ENCODE measurements around the gene EFCAB6. TPM values are rescaled to one million over a fixed set of nuclear protein-coding genes. Genes with fewer than 3 reads are reported as not detected.

The EFCAB6 gene
- total RNA-seq, 1 donor from 2014 or later: not detected

DNA sequence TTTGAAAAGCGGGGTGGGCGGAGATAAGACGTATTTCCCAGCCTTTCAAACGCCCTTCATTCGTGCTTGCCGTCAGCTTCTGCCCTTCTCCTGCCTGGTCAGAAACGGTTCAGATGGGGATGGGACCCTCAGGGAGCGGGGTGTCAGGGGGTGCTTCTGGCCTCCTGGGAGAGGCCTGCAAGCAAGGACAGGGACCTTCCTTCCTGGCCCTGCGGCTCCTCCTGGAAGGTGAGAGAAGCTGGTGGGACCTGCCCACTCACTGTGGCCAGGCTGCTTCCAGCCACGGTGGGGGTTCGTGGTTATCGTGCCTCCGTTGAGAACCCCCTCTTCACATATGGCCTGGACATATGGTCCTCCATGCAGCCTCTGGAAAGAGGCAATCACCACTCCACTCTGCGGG, 295.7 kb downstream of the EFCAB6 start:
- Mint-ChIP-seq H3K9me3 (no peaks in the 10 kb centered on the region), H3K27me3 (no peaks in the 10 kb centered on the region), H3K27ac (no peak overlapping the region), H3K4me1 (no peaks in the 10 kb centered on the region), H3K36me3 (ENCODE audit: low read depth) (no peaks in the 10 kb centered on the region), H3K4me3 (no peak overlapping the region)
- ChIA-PET CTCF (no interaction called here), POLR2A (no interaction called here)
- no peak for ATAC-seq (ENCODE audit: low read depth)
- TF ChIP-seq, protein P1, sequence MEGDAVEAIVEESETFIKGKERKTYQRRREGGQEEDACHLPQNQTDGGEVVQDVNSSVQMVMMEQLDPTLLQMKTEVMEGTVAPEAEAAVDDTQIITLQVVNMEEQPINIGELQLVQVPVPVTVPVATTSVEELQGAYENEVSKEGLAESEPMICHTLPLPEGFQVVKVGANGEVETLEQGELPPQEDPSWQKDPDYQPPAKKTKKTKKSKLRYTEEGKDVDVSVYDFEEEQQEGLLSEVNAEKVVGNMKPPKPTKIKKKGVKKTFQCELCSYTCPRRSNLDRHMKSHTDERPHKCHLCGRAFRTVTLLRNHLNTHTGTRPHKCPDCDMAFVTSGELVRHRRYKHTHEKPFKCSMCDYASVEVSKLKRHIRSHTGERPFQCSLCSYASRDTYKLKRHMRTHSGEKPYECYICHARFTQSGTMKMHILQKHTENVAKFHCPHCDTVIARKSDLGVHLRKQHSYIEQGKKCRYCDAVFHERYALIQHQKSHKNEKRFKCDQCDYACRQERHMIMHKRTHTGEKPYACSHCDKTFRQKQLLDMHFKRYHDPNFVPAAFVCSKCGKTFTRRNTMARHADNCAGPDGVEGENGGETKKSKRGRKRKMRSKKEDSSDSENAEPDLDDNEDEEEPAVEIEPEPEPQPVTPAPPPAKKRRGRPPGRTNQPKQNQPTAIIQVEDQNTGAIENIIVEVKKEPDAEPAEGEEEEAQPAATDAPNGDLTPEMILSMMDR (IDR thresholded peaks at IDR 0.05): no peak
- intact Hi-C loops (cut with micrococcal nuclease): no loop called here
- DNase-seq: no peak

DNA sequence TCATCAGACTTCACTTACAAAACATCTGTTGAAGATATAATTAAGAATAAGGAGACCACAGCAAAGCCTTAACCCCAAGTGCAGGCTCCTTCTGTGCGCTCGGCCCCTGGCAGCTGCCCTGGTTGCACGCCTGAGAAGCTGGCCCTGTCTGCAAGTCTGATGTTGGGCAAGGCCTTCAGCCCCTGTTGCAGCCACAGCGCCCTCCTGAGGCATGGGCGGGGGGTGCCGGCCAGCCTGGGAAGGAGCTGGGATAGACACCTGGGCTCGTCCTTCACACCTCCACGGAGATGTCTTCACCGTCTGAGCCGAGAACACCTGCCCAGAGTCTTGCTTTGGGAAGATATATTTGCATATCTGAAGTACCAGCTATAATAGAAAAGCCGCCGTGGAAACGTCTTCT, 296.2 kb downstream of the EFCAB6 start:
- ATAC-seq (ENCODE audit: low read depth) (no peak), DNase-seq (no peak)
- no peaks in the 10 kb centered on the region for H3K27me3 Mint-ChIP-seq
- no peak overlapping the region for H3K4me3 Mint-ChIP-seq
- POLR2A ChIA-PET: no interaction called here
- CTCF ChIA-PET: no interaction called here
- no peaks in the 10 kb centered on the region for H3K4me1 Mint-ChIP-seq
- no peak overlapping the region for H3K27ac Mint-ChIP-seq
- no peaks in the 10 kb centered on the region for H3K36me3 Mint-ChIP-seq (ENCODE audit: low read depth)
- TF ChIP-seq, protein P1 (IDR thresholded peaks at IDR 0.05): no peak
- intact Hi-C loops (cut with micrococcal nuclease): no loop called here
- H3K9me3 Mint-ChIP-seq: no peaks in the 10 kb centered on the region

DNA sequence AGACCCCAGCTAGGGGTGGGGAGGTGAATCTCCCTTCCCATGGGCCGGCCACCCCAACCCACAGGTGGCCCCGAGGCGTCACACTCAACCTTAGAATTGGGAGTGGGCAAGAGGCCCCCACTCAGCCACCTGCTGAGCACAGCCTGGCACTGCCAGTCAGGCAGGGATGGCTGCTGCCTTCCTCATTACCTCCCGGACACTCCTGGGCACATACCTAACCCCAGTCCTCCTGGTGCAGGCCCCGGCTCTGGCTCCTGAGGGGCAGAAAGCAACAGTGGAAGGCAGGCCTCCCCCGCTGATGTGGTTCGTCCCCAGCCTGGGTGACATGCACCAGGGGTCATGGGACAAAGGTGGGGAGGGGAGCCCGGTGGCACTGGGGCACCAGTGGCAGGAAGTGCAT, 296.7 kb downstream of the EFCAB6 start:
- intact Hi-C loops (cut with micrococcal nuclease): no loop called here
- TF ChIP-seq, protein P1 (IDR thresholded peaks at IDR 0.05): no peak
- no peak for ATAC-seq (ENCODE audit: low read depth)
- no peaks in the 10 kb centered on the region for H3K36me3 Mint-ChIP-seq (ENCODE audit: low read depth)
- H3K27me3 Mint-ChIP-seq: no peaks in the 10 kb centered on the region
- POLR2A ChIA-PET: no interaction called here
- no peak overlapping the region for H3K27ac Mint-ChIP-seq
- no peaks in the 10 kb centered on the region for H3K4me1 Mint-ChIP-seq
- DNase-seq: no peak
- no peaks in the 10 kb centered on the region for H3K9me3 Mint-ChIP-seq
- no peak overlapping the region for H3K4me3 Mint-ChIP-seq
- CTCF ChIA-PET: no interaction called here

DNA sequence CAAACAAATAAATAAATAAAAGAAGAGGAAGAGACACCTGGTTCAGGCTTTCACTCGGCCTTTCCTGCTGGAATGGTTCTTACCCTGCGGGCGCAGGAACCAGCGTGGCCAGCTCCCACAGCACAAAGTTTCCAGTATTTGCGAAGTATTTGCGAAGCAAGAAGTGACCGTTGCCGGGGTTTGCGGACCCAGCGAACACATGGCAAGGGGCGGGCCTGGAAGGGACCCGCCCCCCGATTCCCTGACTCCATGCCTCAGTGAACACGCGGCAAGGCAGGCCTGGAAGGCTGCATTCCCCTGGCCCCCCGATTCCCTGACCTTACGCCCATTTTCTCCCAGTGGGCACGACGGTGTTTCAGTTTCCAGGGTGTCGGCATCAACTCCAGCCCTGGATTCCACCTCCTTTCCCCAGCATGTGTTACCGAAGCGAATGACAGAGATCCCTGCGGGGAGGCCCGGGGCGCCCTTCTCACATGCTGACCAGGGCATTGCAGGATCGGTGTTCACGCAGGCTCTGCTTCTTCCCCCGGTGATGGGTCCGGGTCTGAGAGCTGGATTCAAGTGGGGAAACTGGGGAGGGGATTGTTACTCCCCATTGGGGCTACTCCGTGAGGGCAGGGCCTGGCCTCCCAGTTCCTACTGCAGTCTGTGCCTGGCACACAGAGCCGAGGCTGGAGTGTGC, 297.5 kb downstream of the EFCAB6 start:
- no peak for ATAC-seq (ENCODE audit: low read depth)
- H3K9me3 Mint-ChIP-seq: no peaks in the 10 kb centered on the region
- no peak overlapping the region for H3K27ac Mint-ChIP-seq
- DNase-seq: no peak
- ChIA-PET CTCF (no interaction called here), POLR2A (no interaction called here)
- intact Hi-C loops (cut with micrococcal nuclease): no loop called here
- H3K4me1 Mint-ChIP-seq: no peaks in the 10 kb centered on the region
- H3K4me3 Mint-ChIP-seq: no peak overlapping the region
- no peaks in the 10 kb centered on the region for H3K27me3 Mint-ChIP-seq
- TF ChIP-seq, protein P1 (IDR thresholded peaks at IDR 0.05): no peak
- H3K36me3 Mint-ChIP-seq (ENCODE audit: low read depth): no peaks in the 10 kb centered on the region

DNA sequence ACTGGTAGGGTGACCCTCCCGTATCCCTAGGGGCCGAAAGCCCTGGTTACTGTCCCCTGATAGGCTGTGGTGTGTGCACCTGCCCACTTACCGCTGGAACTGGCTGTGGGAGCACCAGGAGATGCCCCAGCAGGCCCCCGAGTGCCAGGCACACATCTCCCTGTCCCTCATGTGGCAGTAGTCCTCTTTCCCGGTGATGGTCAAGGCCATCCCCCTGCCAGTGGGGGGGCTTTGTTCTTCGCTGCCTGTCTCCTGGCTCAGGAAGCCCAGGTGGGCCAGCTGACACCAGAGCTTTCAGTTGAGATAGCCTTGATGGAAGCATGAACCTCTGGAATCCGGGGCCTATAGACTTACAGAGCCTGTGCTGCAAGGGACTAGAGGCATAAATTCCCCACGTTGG, 299.8 kb downstream of the EFCAB6 start:
- ATAC-seq (ENCODE audit: low read depth) (no peak), DNase-seq (no peak)
- ChIA-PET CTCF (no interaction called here), POLR2A (no interaction called here)
- Mint-ChIP-seq H3K4me3 (no peak overlapping the region), H3K27me3 (no peaks in the 10 kb centered on the region), H3K4me1 (no peaks in the 10 kb centered on the region), H3K9me3 (no peaks in the 10 kb centered on the region), H3K36me3 (ENCODE audit: low read depth) (no peaks in the 10 kb centered on the region), H3K27ac (no peak overlapping the region)
- TF ChIP-seq, protein P1 (IDR thresholded peaks at IDR 0.05): no peak
- intact Hi-C loops (cut with micrococcal nuclease): no loop called here
